Esophagus squamous epithelium (tissue), 5 donors: Measurements from ENCODE around the gene TSPAN11. TPM values are rescaled to one million over a fixed set of nuclear protein-coding genes. Genes with fewer than 3 reads are reported as not detected.

Source experiments
- DNase-seq: peaks from one replicate; lab custom pipeline; 2025; lab: John Stamatoyannopoulos, UW
- H3K27ac ChIP-seq, 4 donors: fragments of 200-600 bp; sonication (generic); one replicate each; pipeline ENCODE4 v1.5.1; 2016 to 2019; ENCODE audit warnings: mild to moderate bottlenecking in 1 of 4
- H3K27me3 ChIP-seq, 4 donors: fragments of 200-600 bp; sonication (generic); 1 replicate in 3 of 4; 2 replicates in 1 of 4; pipeline versions ENCODE4 v1.5.1 to v1.6.0; 2017 to 2021; ENCODE audit warnings: antibody characterized with exemption in 1 of 4
- H3K36me3 ChIP-seq, 3 donors: fragments of 200-600 bp; sonication (generic); one replicate each; pipeline ENCODE4 v1.5.1; 2016 to 2019
- H3K4me1 ChIP-seq, 3 donors: fragments of 200-600 bp; sonication (generic); one replicate each; pipeline ENCODE4 v1.5.1; 2017 to 2019
- H3K4me3 ChIP-seq, 4 donors: fragments of 200-600 bp; sonication (generic); 1 replicate in 3 of 4; 2 replicates in 1 of 4; pipeline ENCODE4 v1.5.1; 2016 to 2019; ENCODE audit warnings: mild to moderate bottlenecking in 2 of 4, moderate library complexity in 1 of 4
- H3K9me3 ChIP-seq, 3 donors: fragments of 200-600 bp; sonication (generic); one replicate each; pipeline ENCODE4 v1.5.1; 2016 to 2019
- CTCF ChIP-seq, 6 experiments: fragments of 450-650 bp in 4 of 6; fragments of 200-600 bp in 2 of 6; sonication (generic) in 2 of 6; IDR thresholded peaks; one replicate each; pipeline ENCODE4 v1.5.1; 2016 to 2019; ENCODE audit warnings: antibody characterized with exemption in 6 of 6, mild to moderate bottlenecking in 4 of 6, moderate library complexity in 4 of 6
- POLR2A ChIP-seq, 4 donors: fragments of 450-650 bp; IDR thresholded peaks; one replicate each; pipeline ENCODE4 v1.6.1; 2017; ENCODE audit warnings: antibody characterized with exemption in 4 of 4, mild to moderate bottlenecking in 4 of 4, moderate library complexity in 3 of 4
- WGBS, 2 donors: methylation state at CpG; one replicate each; pipeline ENCODE4 v1.1.5; 2018; 5-methylcytosine and 5-hydroxymethylcytosine counted together
- intact Hi-C: fragments of 100-400 bp; cut with DNase I; formaldehyde crosslinking; loops from one replicate; pipeline ENCODE4 v1.15.0; 2022
- total RNA-seq, 4 donors: library from RNA; depleted of rRNA; stranded (reverse); fragments of >200 nt; gene quantifications; one replicate each; pipeline ENCODE4 v1.1.0, GENCODE V29; 2016
- donor health status: DM: yes; HTN: yes; CAD: no.

The TSPAN11 gene
- total RNA-seq, 4 donors from 2014 or later = 0.27 to 3.0 (median 1.2) TPM

GRCh38 chr12:30880813-30881212, 45.7 kb upstream of the TSPAN11 start:
- Histone ChIP-seq H3K27me3 (peaks cover 0 to 22% (median 0%) of the 10 kb centered on the region in 4 donors), H3K27ac (no peak overlapping the region), H3K4me1 (peaks cover 0 to 12% (median 0%) of the 10 kb centered on the region in 3 donors), H3K4me3 (no peak overlapping the region), H3K36me3 (no peaks in the 10 kb centered on the region), H3K9me3 (peaks cover 0 to 2% (median 0%) of the 10 kb centered on the region in 3 donors)
- intact Hi-C loops = no loop called here
- DNase-seq = no peak
- TF ChIP-seq CTCF (IDR thresholded peaks at IDR 0.05) = no peak
- no peak for TF ChIP-seq POLR2A (IDR thresholded peaks at IDR 0.05)
- 49 to 93% methylated on average over 3 of the region's 3 CpGs for WGBS, 2 donors

- H3K27me3 ChIP-seq = peaks cover 0 to 13% (median 0%) of the 10 kb centered on the region in 4 donors
- WGBS, 2 donors = 70 to 83% methylated on average over 3 of the region's 3 CpGs
- H3K27ac ChIP-seq = no peak overlapping the region
- DNase-seq = no peak
- H3K9me3 ChIP-seq = peaks cover 0 to 16% (median 13%) of the 10 kb centered on the region in 3 donors
- H3K4me1 ChIP-seq = peaks cover 0 to 2% (median 0%) of the 10 kb centered on the region in 3 donors
- no peaks in the 10 kb centered on the region for H3K36me3 ChIP-seq
- intact Hi-C loops = no loop called here
- TF ChIP-seq CTCF (IDR thresholded peaks at IDR 0.05) (no peak), POLR2A (IDR thresholded peaks at IDR 0.05) (no peak)
- no peak overlapping the region for H3K4me3 ChIP-seq
Measured at GRCh38 chr12:30882706-30883105, 43.8 kb upstream of the TSPAN11 start.

DNA sequence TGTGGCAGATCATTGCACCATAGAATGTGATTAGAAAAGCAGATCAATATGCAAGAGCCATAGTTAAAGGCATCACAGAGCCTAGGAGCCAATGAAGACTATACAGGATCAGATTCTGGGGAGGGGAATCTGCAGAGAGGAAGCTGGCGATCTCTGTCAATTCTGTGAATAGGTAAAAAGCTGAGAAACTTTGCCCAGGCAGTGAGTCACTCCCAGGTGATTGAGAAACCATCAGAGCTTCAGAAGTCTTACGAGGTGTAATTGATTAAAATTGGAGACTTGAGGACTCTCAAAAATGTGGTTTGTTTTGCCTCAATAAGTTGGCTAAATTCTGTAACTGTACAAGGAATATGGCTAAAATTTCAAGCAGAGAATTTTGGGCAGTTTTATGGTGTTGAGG, 41.7 kb upstream of the TSPAN11 start:
- DNase-seq = no peak
- TF ChIP-seq POLR2A (IDR thresholded peaks at IDR 0.05) = no peak
- no peak for TF ChIP-seq CTCF (IDR thresholded peaks at IDR 0.05)
- H3K4me3 ChIP-seq = no peak overlapping the region
- peaks cover 0 to 4% (median 0%) of the 10 kb centered on the region in 4 donors for H3K27me3 ChIP-seq
- no peak overlapping the region for H3K27ac ChIP-seq
- 53 to 59% methylated on average over 2 of the region's 2 CpGs for WGBS, 2 donors
- no peaks in the 10 kb centered on the region for H3K4me1 ChIP-seq
- no peaks in the 10 kb centered on the region for H3K36me3 ChIP-seq
- intact Hi-C loops = no loop called here
- H3K9me3 ChIP-seq = peaks cover 0 to 18% (median 13%) of the 10 kb centered on the region in 3 donors

- H3K27me3 ChIP-seq = peaks cover 0 to 4% (median 0%) of the 10 kb centered on the region in 4 donors
- H3K36me3 ChIP-seq = no peaks in the 10 kb centered on the region
- TF ChIP-seq POLR2A (IDR thresholded peaks at IDR 0.05) (no peak), CTCF (IDR thresholded peaks at IDR 0.05) (no peak)
- H3K27ac ChIP-seq = no peak overlapping the region
- intact Hi-C loops = no loop called here
- H3K9me3 ChIP-seq = peaks cover 0 to 18% (median 13%) of the 10 kb centered on the region in 3 donors
- WGBS, 2 donors = 69 to 82% methylated on average over 1 to 2 of the region's 2 CpGs
- H3K4me3 ChIP-seq = no peak overlapping the region
- DNase-seq = no peak
- H3K4me1 ChIP-seq = no peaks in the 10 kb centered on the region
Measured at GRCh38 chr12:30885321-30885720, 41.2 kb upstream of the TSPAN11 start.

GRCh38 chr12:30887226-30887625, 39.3 kb upstream of the TSPAN11 start:
- Histone ChIP-seq H3K4me1 (no peaks in the 10 kb centered on the region), H3K27ac (no peak overlapping the region), H3K4me3 (no peak overlapping the region), H3K9me3 (peaks cover 0 to 18% (median 13%) of the 10 kb centered on the region in 3 donors), H3K27me3 (no peaks in the 10 kb centered on the region), H3K36me3 (no peaks in the 10 kb centered on the region)
- TF ChIP-seq CTCF (IDR thresholded peaks at IDR 0.05) = no peak
- intact Hi-C loops = no loop called here
- DNase-seq = no peak
